ENCODE data around the gene FAM120B.

DNA sequence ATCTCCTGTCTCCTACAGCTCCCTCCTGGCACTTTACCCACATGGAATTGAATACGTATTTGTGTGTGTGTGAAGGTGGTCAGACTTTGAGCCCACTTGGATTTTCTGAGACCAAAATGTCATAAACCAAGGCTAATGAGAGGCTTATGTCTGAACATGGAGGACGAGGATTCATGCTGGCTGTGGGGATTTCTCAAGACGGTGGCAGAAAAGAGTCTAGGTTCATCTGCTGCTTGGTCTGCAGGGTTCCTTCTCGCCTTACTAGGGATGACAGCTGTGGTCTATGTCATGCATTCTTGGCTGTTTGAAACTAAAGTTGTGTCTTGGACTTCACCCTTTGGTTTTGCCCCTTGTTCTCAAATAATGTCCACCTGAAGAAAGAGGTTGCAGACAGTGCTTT, 58.6 kb downstream of the FAM120B start:
- TF ChIP-seq, protein P1, sequence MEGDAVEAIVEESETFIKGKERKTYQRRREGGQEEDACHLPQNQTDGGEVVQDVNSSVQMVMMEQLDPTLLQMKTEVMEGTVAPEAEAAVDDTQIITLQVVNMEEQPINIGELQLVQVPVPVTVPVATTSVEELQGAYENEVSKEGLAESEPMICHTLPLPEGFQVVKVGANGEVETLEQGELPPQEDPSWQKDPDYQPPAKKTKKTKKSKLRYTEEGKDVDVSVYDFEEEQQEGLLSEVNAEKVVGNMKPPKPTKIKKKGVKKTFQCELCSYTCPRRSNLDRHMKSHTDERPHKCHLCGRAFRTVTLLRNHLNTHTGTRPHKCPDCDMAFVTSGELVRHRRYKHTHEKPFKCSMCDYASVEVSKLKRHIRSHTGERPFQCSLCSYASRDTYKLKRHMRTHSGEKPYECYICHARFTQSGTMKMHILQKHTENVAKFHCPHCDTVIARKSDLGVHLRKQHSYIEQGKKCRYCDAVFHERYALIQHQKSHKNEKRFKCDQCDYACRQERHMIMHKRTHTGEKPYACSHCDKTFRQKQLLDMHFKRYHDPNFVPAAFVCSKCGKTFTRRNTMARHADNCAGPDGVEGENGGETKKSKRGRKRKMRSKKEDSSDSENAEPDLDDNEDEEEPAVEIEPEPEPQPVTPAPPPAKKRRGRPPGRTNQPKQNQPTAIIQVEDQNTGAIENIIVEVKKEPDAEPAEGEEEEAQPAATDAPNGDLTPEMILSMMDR (IDR thresholded peaks at IDR 0.05): no peak
- TF ChIP-seq, protein P2, sequence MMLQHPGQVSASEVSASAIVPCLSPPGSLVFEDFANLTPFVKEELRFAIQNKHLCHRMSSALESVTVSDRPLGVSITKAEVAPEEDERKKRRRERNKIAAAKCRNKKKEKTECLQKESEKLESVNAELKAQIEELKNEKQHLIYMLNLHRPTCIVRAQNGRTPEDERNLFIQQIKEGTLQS (CRISPR knock-in tag; conservative IDR thresholded peaks at IDR 0.05): no peak
- TF ChIP-seq NR2C2 (CRISPR knock-in tag; IDR thresholded peaks at IDR 0.05) (no peak), GABPB1 (CRISPR knock-in tag; IDR thresholded peaks at IDR 0.05) (no peak), JAZF1 (CRISPR knock-in tag; IDR thresholded peaks at IDR 0.05) (no peak), TP53 (CRISPR knock-in tag; IDR thresholded peaks at IDR 0.05) (no peak), MXD4 (CRISPR knock-in tag; IDR thresholded peaks at IDR 0.05; ENCODE audit: borderline replicate concordance) (no peak), SMAD4 (CRISPR knock-in tag; IDR thresholded peaks at IDR 0.05) (no peak), SP1 (CRISPR knock-in tag; conservative IDR thresholded peaks at IDR 0.05) (no peak), TCF7 (CRISPR knock-in tag; IDR thresholded peaks at IDR 0.05; ENCODE audit: low read depth) (no peak)
- TF ChIP-seq, protein P3, sequence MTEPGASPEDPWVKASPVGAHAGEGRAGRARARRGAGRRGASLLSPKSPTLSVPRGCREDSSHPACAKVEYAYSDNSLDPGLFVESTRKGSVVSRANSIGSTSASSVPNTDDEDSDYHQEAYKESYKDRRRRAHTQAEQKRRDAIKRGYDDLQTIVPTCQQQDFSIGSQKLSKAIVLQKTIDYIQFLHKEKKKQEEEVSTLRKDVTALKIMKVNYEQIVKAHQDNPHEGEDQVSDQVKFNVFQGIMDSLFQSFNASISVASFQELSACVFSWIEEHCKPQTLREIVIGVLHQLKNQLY (CRISPR knock-in tag; IDR thresholded peaks at IDR 0.05): no peak
- TF ChIP-seq, protein P4, sequence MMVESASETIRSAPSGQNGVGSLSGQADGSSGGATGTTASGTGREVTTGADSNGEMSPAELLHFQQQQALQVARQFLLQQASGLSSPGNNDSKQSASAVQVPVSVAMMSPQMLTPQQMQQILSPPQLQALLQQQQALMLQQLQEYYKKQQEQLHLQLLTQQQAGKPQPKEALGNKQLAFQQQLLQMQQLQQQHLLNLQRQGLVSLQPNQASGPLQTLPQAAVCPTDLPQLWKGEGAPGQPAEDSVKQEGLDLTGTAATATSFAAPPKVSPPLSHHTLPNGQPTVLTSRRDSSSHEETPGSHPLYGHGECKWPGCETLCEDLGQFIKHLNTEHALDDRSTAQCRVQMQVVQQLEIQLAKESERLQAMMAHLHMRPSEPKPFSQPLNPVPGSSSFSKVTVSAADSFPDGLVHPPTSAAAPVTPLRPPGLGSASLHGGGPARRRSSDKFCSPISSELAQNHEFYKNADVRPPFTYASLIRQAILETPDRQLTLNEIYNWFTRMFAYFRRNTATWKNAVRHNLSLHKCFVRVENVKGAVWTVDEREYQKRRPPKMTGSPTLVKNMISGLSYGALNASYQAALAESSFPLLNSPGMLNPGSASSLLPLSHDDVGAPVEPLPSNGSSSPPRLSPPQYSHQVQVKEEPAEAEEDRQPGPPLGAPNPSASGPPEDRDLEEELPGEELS (CRISPR knock-in tag; IDR thresholded peaks at IDR 0.05): no peak
- TF ChIP-seq, protein P5, sequence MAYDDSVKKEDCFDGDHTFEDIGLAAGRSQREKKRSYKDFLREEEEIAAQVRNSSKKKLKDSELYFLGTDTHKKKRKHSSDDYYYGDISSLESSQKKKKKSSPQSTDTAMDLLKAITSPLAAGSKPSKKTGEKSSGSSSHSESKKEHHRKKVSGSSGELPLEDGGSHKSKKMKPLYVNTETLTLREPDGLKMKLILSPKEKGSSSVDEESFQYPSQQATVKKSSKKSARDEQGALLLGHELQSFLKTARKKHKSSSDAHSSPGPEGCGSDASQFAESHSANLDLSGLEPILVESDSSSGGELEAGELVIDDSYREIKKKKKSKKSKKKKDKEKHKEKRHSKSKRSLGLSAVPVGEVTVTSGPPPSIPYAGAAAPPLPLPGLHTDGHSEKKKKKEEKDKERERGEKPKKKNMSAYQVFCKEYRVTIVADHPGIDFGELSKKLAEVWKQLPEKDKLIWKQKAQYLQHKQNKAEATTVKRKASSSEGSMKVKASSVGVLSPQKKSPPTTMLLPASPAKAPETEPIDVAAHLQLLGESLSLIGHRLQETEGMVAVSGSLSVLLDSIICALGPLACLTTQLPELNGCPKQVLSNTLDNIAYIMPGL (CRISPR knock-in tag; IDR thresholded peaks at IDR 0.05): no peak
- TF ChIP-seq, protein P6, sequence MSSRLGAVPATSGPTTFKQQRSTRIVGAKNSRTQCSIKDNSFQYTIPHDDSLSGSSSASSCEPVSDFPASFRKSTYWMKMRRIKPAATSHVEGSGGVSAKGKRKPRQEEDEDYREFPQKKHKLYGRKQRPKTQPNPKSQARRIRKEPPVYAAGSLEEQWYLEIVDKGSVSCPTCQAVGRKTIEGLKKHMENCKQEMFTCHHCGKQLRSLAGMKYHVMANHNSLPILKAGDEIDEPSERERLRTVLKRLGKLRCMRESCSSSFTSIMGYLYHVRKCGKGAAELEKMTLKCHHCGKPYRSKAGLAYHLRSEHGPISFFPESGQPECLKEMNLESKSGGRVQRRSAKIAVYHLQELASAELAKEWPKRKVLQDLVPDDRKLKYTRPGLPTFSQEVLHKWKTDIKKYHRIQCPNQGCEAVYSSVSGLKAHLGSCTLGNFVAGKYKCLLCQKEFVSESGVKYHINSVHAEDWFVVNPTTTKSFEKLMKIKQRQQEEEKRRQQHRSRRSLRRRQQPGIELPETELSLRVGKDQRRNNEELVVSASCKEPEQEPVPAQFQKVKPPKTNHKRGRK (CRISPR knock-in tag; IDR thresholded peaks at IDR 0.05; ENCODE audit: borderline replicate concordance): no peak

Data from WTC11 (cell line).